ENCODE results near the gene OR51B4.
"Not testable (repeated sequence)": the region's sequence is repeated elsewhere in the genome, so short reads cannot be mapped to it uniquely, and the experiment has no call there.

The OR51B4 gene

GRCh38 chr11:5267033-5267563 is 34.6 kb downstream of the OR51B4 start:
- no peak for DNase-seq

DNA sequence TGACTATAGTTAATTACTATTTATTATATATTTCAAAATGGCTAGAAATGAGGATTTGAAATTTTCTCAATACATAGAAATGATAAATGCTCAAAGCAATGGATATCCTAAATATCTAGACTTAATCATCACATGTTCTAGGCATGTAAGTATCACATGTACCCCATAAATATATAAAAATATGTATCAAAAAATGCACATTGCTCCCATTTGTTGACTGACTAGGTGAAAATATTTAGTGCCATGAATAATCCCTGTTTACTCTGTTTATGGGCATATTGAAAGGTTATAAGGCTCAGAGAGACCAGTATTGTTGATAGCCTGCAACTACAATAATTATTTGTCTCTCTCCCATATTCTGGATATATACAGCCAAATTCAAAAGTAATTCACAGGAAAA is 35.1 kb downstream of the OR51B4 start:
- DNase-seq: no peak

GRCh38 chr11:5265832-5266231 is 35.9 kb downstream of the OR51B4 start:
- no peak for DNase-seq

- no peak for DNase-seq
These were observed 43.0 kb downstream of the OR51B4 start for GRCh38 chr11:5258543-5259262.

DNA sequence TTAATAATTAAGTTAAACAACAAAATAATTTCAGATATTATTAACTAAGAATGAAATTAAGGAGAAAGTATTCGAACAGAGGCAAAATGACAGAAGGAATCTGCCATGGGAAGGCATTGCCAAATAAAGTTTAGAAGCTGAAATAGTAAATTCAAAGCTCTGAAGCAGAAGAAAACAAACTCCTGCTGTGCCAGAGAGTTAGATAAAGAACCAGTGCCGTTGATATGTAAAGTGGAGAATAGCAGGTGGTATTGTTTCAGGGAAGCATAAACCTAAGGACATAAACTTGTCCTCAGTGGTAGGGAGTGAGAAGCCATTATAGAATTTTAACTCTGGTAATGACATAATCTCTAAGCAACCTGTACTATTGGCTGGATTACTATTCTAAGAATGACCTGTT is 44.5 kb downstream of the OR51B4 start:
- no peak for DNase-seq

DNA sequence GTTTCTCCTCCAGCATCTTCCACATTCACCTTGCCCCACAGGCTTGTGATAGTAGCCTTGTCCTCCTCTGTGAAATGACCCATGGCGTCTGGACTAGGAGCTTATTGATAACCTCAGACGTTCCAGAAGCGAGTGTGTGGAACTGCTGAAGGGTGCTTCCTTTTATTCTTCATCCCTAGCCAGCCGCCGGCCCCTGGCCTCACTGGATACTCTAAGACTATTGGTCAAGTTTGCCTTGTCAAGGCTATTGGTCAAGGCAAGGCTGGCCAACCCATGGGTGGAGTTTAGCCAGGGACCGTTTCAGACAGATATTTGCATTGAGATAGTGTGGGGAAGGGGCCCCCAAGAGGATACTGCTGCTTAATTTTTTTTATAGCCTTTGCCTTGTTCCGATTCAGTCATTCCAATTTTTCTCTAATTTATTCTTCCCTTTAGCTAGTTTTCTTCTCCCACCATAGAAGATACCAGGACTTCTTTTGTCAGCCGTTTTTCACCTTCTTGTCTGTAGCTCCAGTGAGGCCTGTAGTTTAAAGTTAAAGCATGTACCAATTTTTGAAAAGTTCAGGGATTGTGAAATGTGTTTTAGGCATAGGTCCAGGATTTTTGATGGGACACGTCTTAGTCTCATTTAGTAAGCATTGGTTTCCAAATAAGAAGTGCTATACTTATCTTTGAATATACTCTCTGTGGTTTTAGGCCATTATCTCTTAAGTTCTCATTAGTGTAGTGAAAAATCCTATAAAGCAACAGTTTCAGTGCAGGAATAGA is 46.9 kb downstream of the OR51B4 start, which contains the start of gene HBG2:
TSS of gene HBG2 (minus strand) at position 136 of the 768 bp plus-strand sequence. CDS start at position 83, 53 bp downstream.
- DNase-seq: not testable (repeated sequence)

GRCh38 chr11:5254023-5254422 is 47.7 kb downstream of the OR51B4 start:
- not testable (repeated sequence) for DNase-seq

- not testable (repeated sequence) for DNase-seq
These were observed 48.3 kb downstream of the OR51B4 start for GRCh38 chr11:5253440-5253839.

GRCh38 chr11:5252919-5253265 is 48.9 kb downstream of the OR51B4 start:
- DNase-seq: no peak

GRCh38 chr11:5252192-5252918 is 49.4 kb downstream of the OR51B4 start:
- no peak for DNase-seq

GRCh38 chr11:5251746-5252145 is 50.0 kb downstream of the OR51B4 start:
- no peak for DNase-seq
